Measurements from ENCODE around the gene OR2T27. TPM values are rescaled to one million over a fixed set of nuclear protein-coding genes. Genes with fewer than 3 reads are reported as not detected.

Gene OR2T27
- total RNA-seq (2022; extraction: Qiagen RNA extraction): not detected in 5 replicates

GRCh38 chr1:248655354-248655753 lies at the start of gene OR2T27:
Gene OR2T27, minus strand, starts transcription at chr1:248655528. Its CDS starts 4,644 bp downstream, at chr1:248650884.

GRCh38 chr1:248702714-248703113 lies 47.4 kb upstream of the OR2T27 start, which contains the start of gene OR14I1:
Gene OR14I1, minus strand, starts transcription at chr1:248702766.

GRCh38 chr1:248645178-248645577 lies 10.2 kb downstream of the OR2T27 start, which contains the start of gene OR2T35:
Gene OR2T35, minus strand, starts transcription at chr1:248645278. Its CDS starts 6,020 bp downstream, at chr1:248639258.

GRCh38 chr1:248634991-248635390 lies 20.3 kb downstream of the OR2T27 start, which contains the start of gene OR2T11:
Gene OR2T11, minus strand, starts transcription at chr1:248635091. Its CDS starts 7,963 bp downstream, at chr1:248627128.

Other genes starting within 250 kb of the OR2T27 start
- not detected in 5 replicates for gene OR2T2, start 209.9 kb downstream of the OR2T27 start, total RNA-seq (2022; extraction: Qiagen RNA extraction)
- gene OR2T3, start 182.2 kb downstream of the OR2T27 start, total RNA-seq (2022; extraction: Qiagen RNA extraction): not detected in 5 replicates
- not detected in 5 replicates for gene OR2T5, start 166.9 kb downstream of the OR2T27 start, total RNA-seq (2022; extraction: Qiagen RNA extraction)
- not detected in 5 replicates for gene OR2G6, start 147.5 kb downstream of the OR2T27 start, total RNA-seq (2022; extraction: Qiagen RNA extraction)
- not detected in 5 replicates for gene OR2T29, start 92.8 kb downstream of the OR2T27 start, total RNA-seq (2022; extraction: Qiagen RNA extraction)
- not detected in 5 replicates for gene OR2T34, start 80.8 kb downstream of the OR2T27 start, total RNA-seq (2022; extraction: Qiagen RNA extraction)
- not detected in 5 replicates for gene OR2T10, start 57.8 kb downstream of the OR2T27 start, total RNA-seq (2022; extraction: Qiagen RNA extraction)
- not detected in 5 replicates for gene OR2T11, start 20.4 kb downstream of the OR2T27 start, total RNA-seq (2022; extraction: Qiagen RNA extraction)
- not detected in 5 replicates for gene OR2T35, start 10.2 kb downstream of the OR2T27 start, total RNA-seq (2022; extraction: Qiagen RNA extraction)
- not detected in 5 replicates for gene OR14I1, start 47.2 kb upstream of the OR2T27 start, total RNA-seq (2022; extraction: Qiagen RNA extraction)
- gene LYPD8, start 100.2 kb upstream of the OR2T27 start, total RNA-seq (2022; extraction: Qiagen RNA extraction): 0.08 to 0.12 TPM (median 0.11 TPM) in 4 of 5 replicates, not detected in the other
- gene SH3BP5L, start 170.4 kb upstream of the OR2T27 start, total RNA-seq (2022; extraction: Qiagen RNA extraction): 16.8 to 25.6 TPM (median 22.6 TPM) in 5 replicates
- gene ZNF672, start 182.7 kb upstream of the OR2T27 start, total RNA-seq (2022; extraction: Qiagen RNA extraction): 13.6 to 19.5 TPM (median 17.6 TPM) in 5 replicates
- gene ZNF692, start 203.6 kb upstream of the OR2T27 start, total RNA-seq (2022; extraction: Qiagen RNA extraction): 8.8 to 21.1 TPM (median 16.2 TPM) in 5 replicates

All from A549 treated with dexamethasone at 1 μM for 4 hours (cell line).